Brain microvascular endothelial cell (primary cell): Measurements from ENCODE around the gene HJURP.
A peak's percentile ranks its signal among the peaks of the same experiment; 100 is the strongest.

ENCODE experiments used
- DNase-seq: peaks from one replicate; pipeline ENCODE4 v3.0.0-alpha.2; 2020
- H3K27ac ChIP-seq: fragments of 250-450 bp; sonication (Bioruptor Pico); 2 replicates; pipeline ENCODE4 v1.5.1; 2020; ENCODE audit warnings: mild to moderate bottlenecking, moderate library complexity
- H3K27me3 ChIP-seq: fragments of 250-450 bp; sonication (Bioruptor Pico); replicated peaks from 2 replicates; pipeline ENCODE4 v1.5.1; 2020; ENCODE audit warnings: mild to moderate bottlenecking
- H3K36me3 ChIP-seq: fragments of 250-450 bp; sonication (Bioruptor Pico); replicated peaks from 2 replicates; pipeline ENCODE4 v1.5.1; 2020; ENCODE audit warnings: mild to moderate bottlenecking
- H3K4me3 ChIP-seq: 2 replicates; pipeline ENCODE4 v1.5.1; 2011; ENCODE audit warnings: low read depth, mild to moderate bottlenecking, control low read depth, low read length, moderate library complexity
- CTCF ChIP-seq: IDR thresholded peaks from 2 replicates; pipeline ENCODE4 v1.5.1; 2011; ENCODE audit warnings: low read depth, mild to moderate bottlenecking, moderate library complexity, low read length, control low read depth, inconsistent platforms; ENCODE audit errors: missing control alignments
- in situ Hi-C: cut with HindIII; loops from 2 replicates; pipeline ENCODE4 v1.10.0; 2017; ENCODE audit warnings: low sequenced_read_pairs, low pct_ligation_motif_present

HJURP gene

DNA sequence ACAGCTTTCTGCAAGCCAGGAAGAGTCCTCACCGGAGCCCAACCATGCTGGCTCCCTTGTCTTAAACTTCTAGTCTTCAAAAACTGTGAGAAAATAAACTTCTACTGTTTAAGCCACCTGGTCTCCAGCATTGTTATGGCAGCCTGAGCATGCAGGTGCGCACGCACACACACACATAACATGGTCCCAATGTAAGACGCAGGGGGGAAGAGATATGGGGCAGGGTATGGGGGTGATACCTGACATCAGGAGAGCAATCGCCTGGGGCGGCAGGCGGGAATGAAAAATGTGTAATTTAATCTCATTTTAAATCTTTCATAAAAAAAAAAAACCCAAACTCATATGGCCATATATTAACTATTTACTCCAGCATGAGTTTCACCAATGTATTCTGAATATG is 18.0 kb downstream of the HJURP start:
- in situ Hi-C loops, result no loop called here
- no peak overlapping the region for H3K27ac ChIP-seq
- H3K36me3 ChIP-seq, result no peaks in the 10 kb centered on the region
- H3K4me3 ChIP-seq, result no peak overlapping the region
- no peaks in the 10 kb centered on the region for H3K27me3 ChIP-seq
- TF ChIP-seq CTCF, result no peak
- DNase-seq, result no peak

GRCh38 chr2:233835230-233836186 is 18.8 kb downstream of the HJURP start:
- no peak for TF ChIP-seq CTCF
- in situ Hi-C loops, result no loop called here
- no peak for DNase-seq
- H3K27me3 ChIP-seq, result no peaks in the 10 kb centered on the region
- no peaks in the 10 kb centered on the region for H3K36me3 ChIP-seq
- no peak overlapping the region for H3K27ac ChIP-seq
- H3K4me3 ChIP-seq, result no peak overlapping the region

DNA sequence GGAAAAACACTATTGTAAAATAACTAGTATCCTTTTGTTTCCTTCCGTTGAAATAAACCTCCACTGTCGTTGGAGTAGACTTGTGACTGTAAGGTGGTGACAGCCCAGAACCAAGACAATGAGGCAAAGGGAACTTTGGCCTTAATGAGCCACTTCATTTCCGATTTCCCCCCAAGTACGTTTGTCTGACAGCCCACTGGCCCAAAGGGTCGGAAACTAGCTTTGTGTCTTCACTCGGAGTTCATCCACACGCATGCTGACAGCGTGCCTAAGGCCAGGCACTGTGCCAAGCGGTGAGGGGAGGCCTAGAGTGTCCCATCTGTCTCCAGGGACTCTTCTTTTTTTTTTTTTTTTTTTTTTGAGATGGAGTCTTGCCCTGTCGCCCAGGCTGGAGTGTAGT is 21.0 kb downstream of the HJURP start:
- Histone ChIP-seq H3K27ac (no peak overlapping the region), H3K4me3 (no peak overlapping the region), H3K27me3 (no peaks in the 10 kb centered on the region), H3K36me3 (no peaks in the 10 kb centered on the region)
- TF ChIP-seq CTCF, result no peak
- DNase-seq, result no peak
- in situ Hi-C loops, result no loop called here

GRCh38 chr2:233832869-233833311 is 21.4 kb downstream of the HJURP start:
- Histone ChIP-seq H3K27me3 (no peaks in the 10 kb centered on the region), H3K4me3 (no peak overlapping the region), H3K27ac (no peak overlapping the region), H3K36me3 (no peaks in the 10 kb centered on the region)
- in situ Hi-C loops, result no loop called here
- peak; percentile 53 for DNase-seq
- TF ChIP-seq CTCF, result peak; percentile 78

GRCh38 chr2:233832414-233832813 is 21.9 kb downstream of the HJURP start:
- Histone ChIP-seq H3K4me3 (no peak overlapping the region), H3K36me3 (no peaks in the 10 kb centered on the region), H3K27ac (no peak overlapping the region), H3K27me3 (no peaks in the 10 kb centered on the region)
- DNase-seq, result peak; percentile 21
- in situ Hi-C loops, result no loop called here
- no peak for TF ChIP-seq CTCF
